Globus pallidus (tissue), 1 donor: ENCODE data around the gene TYR.
"Not testable (repeated sequence)": the region's sequence is repeated elsewhere in the genome, so short reads cannot be mapped to it uniquely, and the experiment has no call there.

Source experiments
- DNase-seq: peaks from one replicate; pipeline ENCODE4 v3.0.0-alpha.2; 2015; ENCODE audit warnings: low spot score

TYR gene

DNA sequence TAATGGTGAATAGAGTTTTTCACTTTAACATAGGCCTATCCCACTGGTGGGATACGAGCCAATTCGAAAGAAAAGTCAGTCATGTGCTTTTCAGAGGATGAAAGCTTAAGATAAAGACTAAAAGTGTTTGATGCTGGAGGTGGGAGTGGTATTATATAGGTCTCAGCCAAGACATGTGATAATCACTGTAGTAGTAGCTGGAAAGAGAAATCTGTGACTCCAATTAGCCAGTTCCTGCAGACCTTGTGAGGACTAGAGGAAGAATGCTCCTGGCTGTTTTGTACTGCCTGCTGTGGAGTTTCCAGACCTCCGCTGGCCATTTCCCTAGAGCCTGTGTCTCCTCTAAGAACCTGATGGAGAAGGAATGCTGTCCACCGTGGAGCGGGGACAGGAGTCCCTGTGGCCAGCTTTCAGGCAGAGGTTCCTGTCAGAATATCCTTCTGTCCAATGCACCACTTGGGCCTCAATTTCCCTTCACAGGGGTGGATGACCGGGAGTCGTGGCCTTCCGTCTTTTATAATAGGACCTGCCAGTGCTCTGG, at the start of gene TYR:
Gene TYR (plus strand): TSS at position 185 of the 541 bp plus-strand sequence. CDS start 79 bp downstream, at position 264.
- no peak for DNase-seq

DNA sequence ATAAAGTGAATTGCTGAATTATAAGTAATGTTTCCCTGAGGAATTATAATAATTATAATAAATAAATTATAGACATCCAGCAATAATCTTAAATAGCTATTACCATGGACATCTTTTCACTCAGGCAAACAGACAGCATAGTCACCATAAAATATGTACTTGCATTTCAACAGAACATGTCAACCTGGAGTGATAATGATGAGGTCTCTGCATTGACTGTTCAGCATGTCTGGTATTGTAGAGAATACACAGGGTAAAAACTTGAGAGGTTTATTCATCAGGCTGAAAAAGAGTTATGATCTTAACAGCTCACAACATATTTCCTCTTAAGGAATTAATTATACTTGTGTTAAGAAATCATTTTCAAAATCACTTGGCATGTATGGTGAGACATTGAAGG, 41.1 kb upstream of the TYR start:
- no peak for DNase-seq

DNA sequence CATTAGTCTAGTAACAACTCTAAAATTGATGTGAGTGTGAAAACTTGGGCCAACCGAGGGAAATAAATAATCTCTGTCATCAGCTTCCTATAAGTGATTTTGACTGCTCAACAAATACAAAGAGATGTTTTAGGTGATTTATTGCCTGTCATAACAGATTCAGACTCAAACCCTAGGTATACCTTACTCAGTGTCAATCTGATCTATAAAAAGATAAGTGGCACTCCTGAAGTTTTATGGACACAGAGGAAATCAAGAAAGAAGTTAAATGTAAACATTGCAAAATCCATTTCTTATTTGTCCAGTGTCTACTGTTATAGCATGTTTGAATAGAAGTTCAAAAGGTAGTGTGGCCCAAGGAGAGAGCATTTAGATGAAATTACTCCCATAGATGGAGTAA, 30.4 kb upstream of the TYR start:
- no peak for DNase-seq

DNA sequence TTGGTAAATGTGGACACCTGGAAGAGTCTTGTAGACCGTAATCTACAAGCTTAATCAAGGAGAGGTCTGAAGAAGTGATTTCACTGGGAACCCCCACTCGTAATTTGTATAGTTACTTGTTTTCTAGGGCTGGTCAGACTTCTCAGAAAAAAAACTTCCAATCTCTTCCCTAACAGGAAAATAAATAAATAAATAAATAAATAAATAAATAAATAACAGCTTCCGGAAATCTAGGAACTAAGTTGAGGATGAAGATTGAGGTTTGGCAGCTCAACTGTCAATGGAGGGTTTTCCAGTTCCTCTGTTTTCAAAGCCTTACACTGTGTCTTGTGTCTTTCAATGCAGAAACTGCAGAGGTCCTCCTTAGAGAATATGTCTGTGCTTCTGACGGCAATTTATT, 17.7 kb upstream of the TYR start:
- DNase-seq: no peak

DNA sequence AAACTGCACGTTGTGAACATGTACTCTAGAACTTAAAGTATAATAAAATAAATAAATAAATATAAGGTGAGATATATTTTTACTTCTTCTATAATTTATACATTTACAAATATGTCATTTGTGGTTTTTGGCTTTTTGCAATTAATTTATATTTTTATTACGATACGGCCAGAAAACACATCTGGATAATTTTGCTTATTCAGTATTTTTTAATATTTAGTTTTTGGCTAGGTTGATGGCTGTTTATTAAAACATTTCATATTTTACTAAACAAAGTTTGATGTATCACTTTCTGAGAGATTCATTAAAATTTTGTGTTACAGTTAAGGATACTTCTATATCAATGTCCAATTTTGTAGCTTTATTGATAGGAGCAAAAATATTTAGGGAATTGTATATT, 15.7 kb upstream of the TYR start:
- DNase-seq: no peak

DNA sequence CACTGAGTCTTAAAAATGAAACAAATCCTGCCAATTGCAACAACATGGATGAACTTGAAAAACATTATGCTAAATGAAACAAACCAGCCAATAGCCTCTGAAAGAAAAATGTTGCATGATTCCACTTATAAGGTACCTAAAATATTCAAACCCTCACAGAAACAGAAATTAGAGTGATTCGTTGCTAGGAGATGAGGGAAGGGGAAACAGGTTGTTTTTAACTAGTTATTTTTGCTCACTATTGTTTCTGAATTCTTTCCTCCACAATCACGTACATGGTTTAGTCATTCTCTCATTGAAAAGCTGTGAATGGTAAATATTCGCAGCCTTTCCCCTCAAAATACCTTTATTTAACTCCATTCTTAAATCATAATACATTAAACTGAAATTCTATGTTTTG, 14.0 kb upstream of the TYR start:
- no peak for DNase-seq

DNA sequence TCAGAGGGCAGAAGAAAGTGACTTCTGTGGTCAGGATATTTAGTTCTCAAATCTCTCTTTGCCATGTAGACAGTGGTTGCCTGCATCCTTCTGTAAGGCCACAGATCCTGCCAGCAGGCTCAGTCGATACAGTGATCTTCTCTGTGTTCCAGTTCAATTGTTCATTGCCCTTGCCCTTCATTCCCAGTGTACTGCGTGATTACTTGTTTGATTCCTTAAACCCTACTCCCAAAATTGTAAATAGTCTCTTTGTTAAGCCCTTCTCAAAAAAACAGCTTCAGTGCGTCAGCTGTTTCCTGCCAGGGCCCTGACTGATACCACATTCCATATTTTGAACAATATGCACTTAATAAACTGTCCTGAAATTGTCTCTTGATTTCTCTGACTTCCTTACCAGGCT, 9.3 kb upstream of the TYR start:
- DNase-seq: no peak

DNA sequence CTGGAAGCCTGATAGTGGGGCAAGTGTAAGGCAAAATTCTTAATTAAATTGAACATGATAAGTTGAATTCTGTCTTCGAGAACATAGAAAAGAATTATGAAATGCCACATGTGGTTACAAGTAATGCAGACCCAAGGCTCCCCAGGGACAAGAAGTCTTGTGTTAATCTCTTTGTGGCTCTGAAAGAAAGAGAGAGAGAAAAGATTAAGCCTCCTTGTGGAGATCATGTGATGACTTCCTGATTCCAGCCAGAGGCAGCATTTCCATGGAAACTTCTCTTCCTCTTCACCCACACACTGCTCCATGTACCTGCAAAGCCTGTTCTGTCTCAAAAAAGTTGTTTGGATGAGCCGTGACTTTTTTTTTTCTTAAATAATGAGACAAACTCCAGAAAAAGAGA, 1.9 kb upstream of the TYR start:
- DNase-seq: no peak

DNA sequence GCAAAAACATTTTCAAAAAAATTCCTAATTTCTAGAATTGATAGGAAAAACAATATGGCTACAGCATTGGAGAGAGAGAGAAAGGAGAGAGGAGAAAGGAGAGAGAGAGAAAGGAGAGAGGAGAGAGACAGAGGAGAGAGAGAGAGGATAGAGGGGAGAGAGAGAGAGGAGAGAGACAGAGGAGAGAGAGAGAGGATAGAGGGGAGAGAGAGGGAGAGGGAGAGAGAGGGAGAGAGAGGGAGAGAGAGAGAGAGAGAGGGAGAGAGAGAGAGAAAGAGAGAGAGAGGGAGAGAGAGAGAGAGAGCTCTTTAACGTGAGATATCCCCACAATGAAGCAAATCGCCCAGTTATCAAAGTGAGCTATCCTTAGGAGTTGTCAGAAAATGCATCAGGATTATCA, 737 bp upstream of the TYR start:
- no peak for DNase-seq

DNA sequence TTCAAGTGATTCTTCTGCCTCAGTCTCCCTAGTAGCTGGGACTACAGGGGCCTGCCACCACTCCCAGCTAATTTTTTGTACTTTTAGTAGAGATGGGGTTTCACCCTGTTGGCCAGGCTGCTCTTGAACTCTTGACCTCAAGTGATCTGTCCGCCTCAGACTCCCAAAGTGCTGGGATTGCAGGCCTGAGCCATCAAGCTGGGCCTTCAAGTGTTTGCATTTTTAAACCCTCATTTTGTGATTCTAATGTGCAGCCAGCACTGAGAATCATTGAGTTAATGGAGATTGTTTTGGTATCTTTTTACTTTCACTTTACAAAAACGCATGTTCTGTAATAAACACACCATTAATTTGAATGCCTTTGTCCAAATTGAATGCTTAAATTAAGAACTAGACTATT, 3.4 kb downstream of the TYR start:
- no peak for DNase-seq

DNA sequence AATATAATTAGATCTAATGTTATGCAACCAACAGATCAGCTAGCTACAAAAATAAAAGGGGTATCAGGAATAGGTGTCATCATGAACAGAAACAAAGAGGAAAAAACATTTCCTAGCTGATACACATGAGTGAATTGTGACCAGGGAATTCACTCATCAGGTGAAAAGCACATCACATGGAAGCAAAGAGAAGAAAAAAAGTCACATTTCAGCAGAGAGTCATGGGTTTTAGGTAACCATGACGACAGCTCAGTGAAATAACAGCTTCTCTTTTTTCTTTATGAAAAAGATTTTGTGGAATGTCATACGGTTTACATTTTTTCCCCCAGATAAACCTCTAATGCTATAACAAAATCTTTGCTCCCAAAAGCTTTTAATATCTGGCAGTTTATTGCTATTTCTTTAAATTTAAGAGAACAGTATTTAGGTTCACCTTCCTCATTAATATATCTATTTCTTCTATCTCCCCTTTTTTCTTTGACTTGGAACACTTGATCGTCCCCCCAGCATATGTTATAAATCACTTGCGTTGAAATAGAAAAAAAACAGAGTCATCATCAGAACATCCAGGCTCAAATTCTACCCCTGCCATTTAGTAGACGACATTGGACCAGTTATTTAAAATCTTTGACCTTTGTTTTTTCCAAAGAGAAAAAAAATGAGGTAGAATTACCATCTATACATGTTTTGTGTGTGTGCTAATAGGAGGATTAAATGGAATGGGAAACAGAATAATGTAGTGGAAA, 5.3 kb downstream of the TYR start:
- DNase-seq: no peak

DNA sequence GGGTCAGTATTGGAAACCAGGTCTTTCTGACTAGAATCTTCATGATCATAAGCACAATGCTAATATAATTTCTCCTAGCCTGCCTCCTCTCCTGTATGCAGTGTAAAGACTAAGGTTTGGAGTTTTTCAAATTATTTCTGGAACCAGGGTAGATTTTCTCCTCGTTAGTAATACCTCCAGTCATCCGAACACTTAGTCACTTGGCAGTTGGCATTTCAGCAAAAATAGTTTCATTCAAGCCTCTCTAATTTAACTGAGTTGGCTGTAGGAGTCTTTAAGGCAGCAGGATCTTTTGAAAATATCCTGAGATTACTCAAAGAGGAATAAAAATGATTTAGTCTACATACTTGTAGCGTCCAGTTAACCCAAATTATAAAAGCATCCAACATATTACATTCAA, 6.3 kb downstream of the TYR start:
- DNase-seq: no peak

DNA sequence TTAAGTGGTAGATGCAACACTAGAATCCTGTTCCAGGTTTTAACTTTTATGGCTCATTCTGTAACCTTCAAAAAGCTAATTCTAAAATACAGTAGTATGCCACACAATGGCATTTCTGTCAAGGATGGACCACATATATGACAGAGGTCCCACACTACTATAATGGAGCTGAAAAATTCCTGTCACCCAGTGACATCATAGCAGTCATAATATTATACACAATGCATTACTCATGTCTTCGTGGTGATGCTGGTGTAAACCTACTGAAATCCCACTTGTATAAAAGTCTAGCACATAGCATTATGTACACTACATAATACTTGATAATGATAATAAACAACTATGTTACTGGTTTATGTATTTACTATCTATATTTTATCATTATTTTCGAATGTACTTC, 12.1 kb downstream of the TYR start:
- no peak for DNase-seq

DNA sequence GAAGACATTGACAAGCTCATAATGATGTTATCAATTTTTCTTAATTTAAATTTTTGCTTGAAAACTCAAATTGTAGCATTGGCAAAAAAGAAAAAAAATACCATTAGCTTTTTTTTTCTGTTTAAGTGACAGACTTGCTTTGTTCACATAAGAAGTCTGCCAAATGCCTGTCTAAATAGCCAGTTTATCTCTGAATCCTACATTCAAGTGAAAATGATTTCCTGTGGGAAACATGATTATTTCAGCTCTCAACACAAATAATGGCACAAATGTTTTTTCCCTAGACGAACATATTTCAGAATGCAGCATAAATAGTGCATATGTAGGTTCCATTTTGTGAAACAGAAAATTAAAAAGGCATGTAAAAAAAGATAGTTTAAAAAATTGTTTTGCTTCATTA, 23.5 kb downstream of the TYR start:
- DNase-seq: no peak

DNA sequence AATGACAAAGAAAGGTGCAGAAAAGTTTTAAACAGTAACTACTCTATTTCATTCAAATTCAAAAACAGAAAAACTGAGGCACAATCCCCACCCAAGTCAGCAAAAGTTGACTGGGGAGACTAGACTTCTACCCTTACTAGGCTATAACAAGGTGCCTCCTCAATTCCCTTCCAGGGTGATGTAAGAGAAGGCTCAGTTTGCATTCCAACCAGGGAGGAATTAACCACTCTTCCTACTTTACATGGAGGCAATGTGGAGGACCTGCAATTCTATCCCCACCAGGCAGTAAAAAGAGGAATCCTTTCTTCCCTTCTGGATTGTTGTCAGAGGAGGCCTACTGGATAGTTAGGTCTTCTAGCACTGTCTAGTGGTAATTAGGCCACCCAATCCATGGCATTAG, 26.1 kb downstream of the TYR start:
- no peak for DNase-seq

DNA sequence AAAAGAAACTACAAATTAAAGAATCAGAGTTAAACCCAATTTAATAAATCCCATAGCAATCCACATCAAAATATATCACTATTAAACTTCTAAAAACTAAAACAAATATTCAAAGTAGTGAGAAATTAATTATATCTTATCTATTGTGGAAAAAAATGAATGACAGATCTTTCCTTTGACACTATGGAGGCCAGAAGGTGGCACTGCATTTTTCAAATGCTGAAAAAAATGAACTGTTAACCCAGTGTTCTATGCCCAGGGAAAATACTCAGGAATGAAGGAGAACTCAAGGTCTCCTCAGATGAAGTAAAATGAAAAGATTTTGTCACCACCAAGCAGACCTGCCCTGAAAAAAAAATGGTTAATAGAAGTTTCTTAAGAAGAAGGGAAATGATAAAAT, 27.7 kb downstream of the TYR start:
- no peak for DNase-seq

DNA sequence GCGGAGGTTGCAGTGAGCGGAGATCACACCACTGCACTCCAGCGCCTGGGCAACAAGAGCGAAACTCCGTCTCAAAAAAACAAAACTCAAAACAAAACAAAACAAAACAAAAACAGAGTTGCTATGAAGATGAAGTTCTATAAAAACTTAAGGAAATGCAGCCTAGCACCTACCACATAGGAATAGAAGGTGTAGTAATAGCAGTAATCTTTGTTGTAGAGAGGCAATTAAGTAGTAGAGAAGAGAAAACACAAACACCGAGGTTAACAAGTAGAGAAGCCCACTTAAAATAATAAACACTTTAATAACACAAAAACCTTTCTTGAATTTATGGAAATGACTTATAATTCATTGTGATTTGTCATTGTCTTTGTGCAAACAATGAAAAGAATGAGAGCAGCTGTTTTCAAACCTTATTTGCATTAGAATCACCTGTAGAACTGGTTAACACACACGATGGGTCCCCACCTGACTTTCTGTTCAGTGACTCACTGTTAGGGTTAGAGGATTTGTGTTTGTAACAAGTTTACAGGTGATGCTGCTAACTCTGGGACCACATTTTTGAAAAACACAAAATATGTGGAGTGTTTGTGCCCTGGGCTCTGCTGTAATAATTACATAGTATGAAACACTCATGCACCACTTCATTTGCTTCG, 43.1 kb downstream of the TYR start:
- no peak for DNase-seq

DNA sequence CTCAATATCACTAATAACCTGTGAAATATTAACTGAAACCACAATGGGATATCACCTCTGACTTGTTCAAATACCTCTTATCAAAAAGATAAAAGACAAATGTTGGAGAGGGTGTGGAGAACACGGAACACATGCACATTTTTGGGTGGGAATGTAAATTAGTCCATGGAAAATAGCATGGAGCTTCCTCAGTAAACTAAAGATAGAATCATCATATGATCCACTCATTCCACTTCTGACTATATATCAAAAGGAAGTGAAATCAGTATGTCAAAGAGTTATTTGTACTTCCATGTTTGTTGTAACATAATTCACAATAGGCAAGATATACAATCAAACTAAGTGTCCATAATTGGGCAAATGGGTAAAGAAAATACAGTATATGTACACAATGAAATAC, 57.4 kb downstream of the TYR start:
- no peak for DNase-seq

DNA sequence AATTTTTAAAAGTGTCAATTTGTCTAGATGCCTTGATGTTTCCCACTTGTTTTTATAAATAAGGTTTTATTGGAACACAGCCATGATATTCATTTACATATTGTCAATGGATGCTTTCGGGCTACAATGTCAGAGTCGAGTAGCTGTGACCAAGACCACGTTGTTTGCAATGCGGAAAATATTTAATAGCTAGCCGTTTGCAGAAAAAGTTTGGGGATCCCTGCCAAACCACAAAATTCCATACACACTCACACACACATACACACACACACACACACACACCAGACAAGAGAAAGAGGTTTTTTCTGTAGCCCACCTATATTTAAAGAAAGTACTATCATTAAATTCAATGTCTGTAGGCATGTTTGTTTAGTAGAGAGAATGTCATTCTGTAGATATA, 58.3 kb downstream of the TYR start:
- no peak for DNase-seq

DNA sequence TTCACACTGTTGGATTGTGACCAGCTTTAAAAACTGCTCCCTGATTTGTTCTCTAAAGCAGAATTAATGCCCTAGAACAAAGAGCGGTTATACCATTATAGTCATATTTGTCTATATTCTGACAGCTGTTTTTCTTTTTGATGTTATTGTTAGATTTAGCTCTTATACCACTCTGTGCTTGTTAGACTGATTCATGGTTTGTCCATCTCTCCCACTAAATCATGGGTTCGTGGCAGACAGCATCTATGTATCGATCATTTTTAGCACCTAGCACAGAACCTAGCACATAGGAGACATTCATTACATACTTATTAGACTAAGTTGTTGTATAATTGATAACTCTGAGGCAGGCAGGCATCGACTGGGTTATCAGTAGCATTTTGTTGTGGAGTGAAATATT, 69.3 kb downstream of the TYR start:
- not testable (repeated sequence) for DNase-seq

DNA sequence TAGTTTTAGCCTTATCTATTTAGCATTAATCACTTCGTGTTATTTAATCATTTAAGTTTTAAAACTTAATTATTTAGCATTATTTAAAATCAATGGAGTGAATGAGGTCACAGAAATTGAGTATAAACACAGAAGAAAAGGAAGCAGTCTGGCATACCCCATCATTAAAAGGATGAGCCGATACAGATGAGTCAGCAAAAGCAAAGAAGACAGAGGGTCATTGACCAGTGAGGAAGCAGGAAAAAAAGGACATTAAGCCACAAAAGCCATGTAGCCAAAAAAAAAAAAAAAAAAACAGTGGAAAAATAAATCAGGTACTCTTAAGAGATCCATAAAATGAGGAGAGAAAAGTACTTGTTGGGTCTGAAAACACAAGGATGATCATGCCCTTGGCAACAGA, 71.5 kb downstream of the TYR start:
- DNase-seq: no peak

DNA sequence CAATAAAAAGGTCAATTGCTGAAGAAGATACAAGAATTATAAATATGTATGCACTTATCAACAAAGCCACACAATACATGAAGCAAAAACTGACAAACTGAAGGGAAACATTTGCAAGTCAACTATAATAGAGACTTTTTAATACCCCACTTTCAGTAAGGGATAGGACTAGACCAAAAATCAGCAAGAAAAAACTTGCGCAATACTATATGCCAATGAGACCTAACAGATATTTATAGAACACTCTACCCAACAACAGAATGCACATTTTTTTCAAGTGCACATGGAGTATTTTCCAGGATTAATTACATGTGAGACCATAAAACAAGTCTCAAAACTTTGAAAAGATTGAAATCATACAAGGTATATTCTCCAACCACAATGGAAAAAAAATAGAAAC, 83.8 kb downstream of the TYR start:
- DNase-seq: not testable (repeated sequence)

DNA sequence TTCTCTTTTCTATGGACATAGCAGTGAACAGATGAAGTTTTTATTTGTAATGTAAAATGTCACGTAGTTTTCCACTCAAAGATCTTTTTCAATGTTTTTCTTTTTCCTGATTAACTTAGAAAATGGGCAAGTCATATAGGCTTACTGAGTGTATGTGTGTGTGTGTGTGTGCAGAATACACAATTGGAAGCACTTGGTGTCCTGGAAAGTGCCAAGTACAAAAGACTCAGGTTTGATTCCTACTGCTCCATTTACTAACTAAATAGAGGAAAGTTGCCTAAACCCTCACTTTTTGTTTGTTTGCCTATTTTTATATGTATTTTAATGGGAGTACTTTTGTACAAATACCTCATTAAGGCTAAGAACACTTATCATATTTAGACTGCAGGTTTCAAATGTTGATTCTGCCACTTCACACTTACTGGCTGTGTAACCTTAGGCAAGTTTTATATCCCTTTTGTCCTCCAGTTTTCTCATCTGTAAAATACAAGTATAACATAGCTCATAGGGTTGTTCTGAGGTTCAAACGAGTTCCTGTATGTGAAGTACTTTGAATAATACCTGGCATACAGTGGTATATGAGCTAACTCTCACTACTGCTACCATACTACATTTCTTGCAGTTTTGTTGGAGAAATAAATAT, 90.1 kb downstream of the TYR start:
- DNase-seq: no peak
